ENCODE measurements around the gene SND1. TPM values are rescaled to one million over a fixed set of nuclear protein-coding genes. Genes with fewer than 3 reads are reported as not detected.

The SND1 gene
- polyA plus RNA-seq, 1 donor = 156 TPM

GRCh38 chr7:127726476-127726875 lies 74.5 kb downstream of the SND1 start:
- DNase-seq = no peak

GRCh38 chr7:127730658-127731276 lies 78.8 kb downstream of the SND1 start:
- no peak for DNase-seq

- no peak for DNase-seq
Measured at GRCh38 chr7:127731431-127732080, 79.6 kb downstream of the SND1 start.

- no peak for DNase-seq
Measured at GRCh38 chr7:127732306-127732705, 80.3 kb downstream of the SND1 start.

- DNase-seq = no peak
Measured at GRCh38 chr7:127733986-127734385, 82.0 kb downstream of the SND1 start.

- DNase-seq = no peak
Measured at GRCh38 chr7:127736511-127736910, 84.5 kb downstream of the SND1 start.

- DNase-seq = no peak
Measured at GRCh38 chr7:127738859-127739258, 86.9 kb downstream of the SND1 start.

- no peak for DNase-seq
Measured at GRCh38 chr7:127741764-127742375, 89.9 kb downstream of the SND1 start.

GRCh38 chr7:127745445-127745844 lies 93.5 kb downstream of the SND1 start:
- DNase-seq = no peak

- no peak for DNase-seq
Measured at GRCh38 chr7:127751062-127751461, 99.1 kb downstream of the SND1 start.

GRCh38 chr7:127751490-127752448 lies 99.8 kb downstream of the SND1 start:
- DNase-seq = no peak

- no peak for DNase-seq
Measured at GRCh38 chr7:127752829-127753228, 100.8 kb downstream of the SND1 start.

- DNase-seq = no peak
Measured at GRCh38 chr7:127754457-127754856, 102.5 kb downstream of the SND1 start.

- no peak for DNase-seq
Measured at GRCh38 chr7:127755521-127755920, 103.5 kb downstream of the SND1 start.

- no peak for DNase-seq
Measured at GRCh38 chr7:127755965-127756364, 104.0 kb downstream of the SND1 start.

- no peak for DNase-seq
Measured at GRCh38 chr7:127758105-127758504, 106.1 kb downstream of the SND1 start.

- DNase-seq = no peak
Measured at GRCh38 chr7:127758845-127759244, 106.9 kb downstream of the SND1 start.

GRCh38 chr7:127759945-127760421 lies 108.0 kb downstream of the SND1 start:
- no peak for DNase-seq

- DNase-seq = no peak
Measured at GRCh38 chr7:127760436-127761031, 108.5 kb downstream of the SND1 start.

GRCh38 chr7:127761196-127761595 lies 109.2 kb downstream of the SND1 start:
- DNase-seq = no peak

- no peak for DNase-seq
Measured at GRCh38 chr7:127764681-127765080, 112.7 kb downstream of the SND1 start.

- DNase-seq = no peak
Measured at GRCh38 chr7:127765150-127765549, 113.2 kb downstream of the SND1 start.

All from left kidney (tissue), 2 donors.